Endothelial cell of umbilical vein (primary cell): ENCODE data around the gene EEF1AKMT4. TPM values are rescaled to one million over a fixed set of nuclear protein-coding genes. Genes with fewer than 3 reads are reported as not detected.

Source experiments
- BruUV-seq: library from RNA; stranded (reverse); fragments of 400-500 nt; replicated peaks from 2 replicates; lab custom pipeline; 2021; lab: Mats Ljungman, UMichigan
- CTCF ChIA-PET: fragments of 300-600, 350-600 bp; sonication (Branson Sonifier 250); formaldehyde crosslinking; loops from one replicate; lab custom pipeline; 2021; ENCODE audit warnings: antibody characterized with exemption, inconsistent platforms; lab: Charles Lee
- POLR2A ChIA-PET: fragments of 300-600, 350-600 bp; sonication (Branson Sonifier 250); formaldehyde crosslinking; loops from one replicate; lab custom pipeline; 2021; ENCODE audit warnings: antibody characterized with exemption, inconsistent platforms; lab: Charles Lee
- DNase-seq: peaks from one replicate; pipeline ENCODE4 v3.0.0-alpha.2; 2011; ENCODE audit warnings: low read depth, low spot score
- FAIRE-seq: peaks from 2 replicates; lab custom pipeline; 2011; peaks lifted over from hg19 to GRCh38; lab: Jason Lieb, UNC
- H2AFZ ChIP-seq: 2 replicates; pipeline ENCODE4 v1.6.0; 2012; ENCODE audit warnings: low read depth, low read length, control low read depth, inconsistent platforms
- H3K27ac ChIP-seq: 2 replicates; pipeline ENCODE4 v1.5.1; 2011; ENCODE audit warnings: low read depth, mild to moderate bottlenecking, control low read depth, low read length, moderate library complexity; ENCODE audit not compliant: insufficient read depth
- H3K27me3 ChIP-seq, 2 experiments: 2 replicates each; pipeline versions ENCODE4 v1.6.0 to v1.6.1; 2011; ENCODE audit warnings: low read length in 2 of 2, mixed read lengths in 1 of 2; ENCODE audit not compliant: control insufficient read depth in 2 of 2, insufficient read depth in 2 of 2
- H3K36me3 ChIP-seq, 2 experiments: 2 replicates in 1 of 2; 3 replicates in 1 of 2; pipeline ENCODE4 v1.5.1; 2011; ENCODE audit warnings: low read length in 2 of 2, mild to moderate bottlenecking in 1 of 2, moderate library complexity in 1 of 2; ENCODE audit not compliant: control insufficient read depth in 2 of 2, insufficient read depth in 2 of 2; ENCODE audit errors: extremely low read depth in 1 of 2
- H3K4me1 ChIP-seq: 3 replicates; pipeline ENCODE4 v1.5.1; 2011; ENCODE audit warnings: mild to moderate bottlenecking, low read length; ENCODE audit not compliant: control insufficient read depth, insufficient read depth; ENCODE audit errors: extremely low read depth
- H3K4me2 ChIP-seq: 2 replicates; pipeline ENCODE4 v1.6.1; 2011; ENCODE audit warnings: low read length, control low read depth, mixed read lengths; ENCODE audit not compliant: insufficient read depth
- H3K4me3 ChIP-seq, 3 experiments: fragments of 200-600 bp in 1 of 3; sonication (generic), shearing (Covaris generic) in 1 of 3; replicated peaks in 1 of 3; 2 replicates each; pipeline ENCODE4 v1.5.1; 2011 to 2016; ENCODE audit warnings: control low read depth in 3 of 3, low read length in 3 of 3, mild to moderate bottlenecking in 2 of 3, inconsistent platforms in 1 of 3, low read depth in 1 of 3, moderate library complexity in 1 of 3; ENCODE audit not compliant: insufficient read depth in 1 of 3
- H3K79me2 ChIP-seq: 2 replicates; pipeline ENCODE4 v1.6.0; 2012; ENCODE audit warnings: low read length, inconsistent platforms; ENCODE audit not compliant: control insufficient read depth, insufficient read depth
- H3K9ac ChIP-seq: replicated peaks from 2 replicates; pipeline ENCODE3; 2011; ENCODE audit warnings: low read length, control low read depth; ENCODE audit not compliant: insufficient read depth; ENCODE audit errors: extremely low read depth
- H3K9me1 ChIP-seq: replicated peaks from 3 replicates; pipeline ENCODE4 v1.6.0; 2011; ENCODE audit warnings: mild to moderate bottlenecking, low read length; ENCODE audit not compliant: control insufficient read depth, insufficient read depth; ENCODE audit errors: extremely low read depth
- H3K9me3 ChIP-seq: replicated peaks from 2 replicates; pipeline ENCODE4 v1.5.1; 2012; ENCODE audit warnings: low read length, inconsistent platforms; ENCODE audit not compliant: control insufficient read depth, insufficient read depth
- H4K20me1 ChIP-seq: replicated peaks from 2 replicates; pipeline ENCODE3; 2011; ENCODE audit warnings: mild to moderate bottlenecking, low read length; ENCODE audit not compliant: control insufficient read depth, insufficient read depth; ENCODE audit errors: extremely low read depth
- EZH2 ChIP-seq: IDR thresholded peaks from 2 replicates; pipeline ENCODE4 v1.6.1; 2012; ENCODE audit warnings: borderline replicate concordance, low read depth, mild to moderate bottlenecking, moderate library complexity, low read length, inconsistent platforms; ENCODE audit not compliant: severe bottlenecking
- FOS ChIP-seq: IDR thresholded peaks from 2 replicates; pipeline ENCODE4 v1.6.1; 2011; ENCODE audit warnings: mild to moderate bottlenecking, low read length, moderate library complexity, borderline replicate concordance; ENCODE audit not compliant: insufficient read depth
- GATA2 ChIP-seq: IDR thresholded peaks from 2 replicates; pipeline ENCODE4 v1.7.0; 2011; ENCODE audit warnings: low read depth, mild to moderate bottlenecking, moderate library complexity, mixed read lengths, low read length; ENCODE audit not compliant: insufficient read length, insufficient read depth
- JUN ChIP-seq: IDR thresholded peaks from 2 replicates; pipeline ENCODE4 v1.6.1; 2011; ENCODE audit warnings: borderline replicate concordance, low read depth; ENCODE audit not compliant: insufficient read length, insufficient read depth
- MAX ChIP-seq: IDR thresholded peaks from 2 replicates; pipeline ENCODE4 v1.6.1; 2011; ENCODE audit not compliant: insufficient read depth, insufficient read length
- MYC ChIP-seq: IDR thresholded peaks from one replicate; pipeline ENCODE4 v1.6.1; 2011; ENCODE audit warnings: mild to moderate bottlenecking, low read depth, low read length
- POLR2A ChIP-seq: IDR thresholded peaks from 2 replicates; pipeline ENCODE4 v1.6.1; 2012; ENCODE audit warnings: low read depth, mild to moderate bottlenecking, control low read depth, low read length
- POLR2AphosphoS5 ChIP-seq: IDR thresholded peaks from 2 replicates; pipeline ENCODE4 v1.6.1; 2012; ENCODE audit warnings: low read depth, mild to moderate bottlenecking, control low read depth, low read length, moderate library complexity; ENCODE audit not compliant: insufficient read depth
- dilution Hi-C: fragments of 300-500 bp; cut with MboI; formaldehyde crosslinking; loops from one replicate; pipeline ENCODE4 v1.15.0; 2019; ENCODE audit warnings: low sequenced_read_pairs; ENCODE audit not compliant: extremely low pct_ligation_motif_present
- intact Hi-C: fragments of 100-400 bp; cut with micrococcal nuclease; formaldehyde crosslinking; loops from one replicate; pipeline ENCODE4 v1.10.0; 2022
- polyA plus RNA-seq, 4 experiments: library from polyadenylated mRNA; depleted of rRNA in 3 of 4; stranded (reverse) in 3 of 4; unstranded in 1 of 4; fragments of >200 nt; gene quantifications; 2 replicates each; pipeline versions ENCODE4 v1.2.1 to v1.2.3, GENCODE V29; 2011 to 2012; ENCODE audit warnings: missing spikeins in 1 of 4
- total RNA-seq: library from RNA; stranded (reverse); gene quantifications from 2 replicates; pipeline ENCODE4 v1.2.3, GENCODE V29; 2021
- TF ChIP-seq, protein P1 (sequence below), 2 donors: IDR thresholded peaks; 1 replicate in 1 of 2; 2 replicates in 1 of 2; pipeline ENCODE4 v1.5.1; 2011; ENCODE audit warnings: low read length in 2 of 2, mild to moderate bottlenecking in 2 of 2, moderate library complexity in 2 of 2, control low read depth in 1 of 2, inconsistent platforms in 1 of 2, low read depth in 1 of 2; ENCODE audit not compliant: insufficient read depth in 1 of 2; ENCODE audit errors: extremely low read depth in 1 of 2

Gene EEF1AKMT4
- total and polyA plus RNA-seq, 2 donors (not counting 3 experiments of a cell fraction or from before 2014, with no cell fraction given), result 3.4 to 8.0 TPM

GRCh38 chr3:184200825-184201224, 48.6 kb upstream of the EEF1AKMT4 start:
- BruUV-seq, result no TSS peak
- Histone ChIP-seq H3K27me3 (peaks cover under 1 to 3% of the 10 kb centered on the region in 2 experiments), H3K4me2 (no peak overlapping the region), H3K9ac (no peak overlapping the region), H4K20me1 (no peaks in the 10 kb centered on the region), H3K9me3 (no peaks in the 10 kb centered on the region), H3K4me3 (no peak overlapping the region), H3K27ac (no peak overlapping the region), H3K4me1 (no peaks in the 10 kb centered on the region), H3K9me1 (no peaks in the 10 kb centered on the region), H2AFZ (no peak overlapping the region), H3K36me3 (no peaks in the 10 kb centered on the region), H3K79me2 (no peaks in the 10 kb centered on the region)
- FAIRE-seq (no peak), DNase-seq (no peak)
- dilution Hi-C loops, result no loop called here
- intact Hi-C loops, result no loop called here
- no peak for TF ChIP-seq FOS
- TF ChIP-seq GATA2, result no peak
- TF ChIP-seq JUN, result no peak
- no peak for TF ChIP-seq MYC
- TF ChIP-seq POLR2AphosphoS5, result no peak
- TF ChIP-seq, protein P1, sequence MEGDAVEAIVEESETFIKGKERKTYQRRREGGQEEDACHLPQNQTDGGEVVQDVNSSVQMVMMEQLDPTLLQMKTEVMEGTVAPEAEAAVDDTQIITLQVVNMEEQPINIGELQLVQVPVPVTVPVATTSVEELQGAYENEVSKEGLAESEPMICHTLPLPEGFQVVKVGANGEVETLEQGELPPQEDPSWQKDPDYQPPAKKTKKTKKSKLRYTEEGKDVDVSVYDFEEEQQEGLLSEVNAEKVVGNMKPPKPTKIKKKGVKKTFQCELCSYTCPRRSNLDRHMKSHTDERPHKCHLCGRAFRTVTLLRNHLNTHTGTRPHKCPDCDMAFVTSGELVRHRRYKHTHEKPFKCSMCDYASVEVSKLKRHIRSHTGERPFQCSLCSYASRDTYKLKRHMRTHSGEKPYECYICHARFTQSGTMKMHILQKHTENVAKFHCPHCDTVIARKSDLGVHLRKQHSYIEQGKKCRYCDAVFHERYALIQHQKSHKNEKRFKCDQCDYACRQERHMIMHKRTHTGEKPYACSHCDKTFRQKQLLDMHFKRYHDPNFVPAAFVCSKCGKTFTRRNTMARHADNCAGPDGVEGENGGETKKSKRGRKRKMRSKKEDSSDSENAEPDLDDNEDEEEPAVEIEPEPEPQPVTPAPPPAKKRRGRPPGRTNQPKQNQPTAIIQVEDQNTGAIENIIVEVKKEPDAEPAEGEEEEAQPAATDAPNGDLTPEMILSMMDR (IDR thresholded peaks at IDR 0.05; ENCODE audit: extremely low read depth in 1 of 2, insufficient read depth in 1 of 2, low read depth in 1 of 2, low read length in 2 of 2), result no peak
- TF ChIP-seq MAX, result no peak
- no peak for TF ChIP-seq POLR2A
- no peak for TF ChIP-seq EZH2
- ChIA-PET POLR2A (no interaction called here), CTCF (no interaction called here)
